D721Med (cell line): ENCODE results near the gene ADAMTS16.

Source experiments
- DNase-seq: peaks from one replicate; pipeline ENCODE4 v3.0.0; 2011; ENCODE audit warnings: low spot score; ENCODE audit not compliant: insufficient read length
- FAIRE-seq: peaks from 2 replicates; lab custom pipeline; 2011; peaks lifted over from hg19 to GRCh38; lab: Jason Lieb, UNC
- TF ChIP-seq, protein P1 (sequence below): IDR thresholded peaks from 2 replicates; pipeline ENCODE4 v1.5.1; 2012; ENCODE audit warnings: mild to moderate bottlenecking, control low read depth; ENCODE audit not compliant: insufficient read depth; ENCODE audit errors: missing control alignments

ADAMTS16 gene

DNA sequence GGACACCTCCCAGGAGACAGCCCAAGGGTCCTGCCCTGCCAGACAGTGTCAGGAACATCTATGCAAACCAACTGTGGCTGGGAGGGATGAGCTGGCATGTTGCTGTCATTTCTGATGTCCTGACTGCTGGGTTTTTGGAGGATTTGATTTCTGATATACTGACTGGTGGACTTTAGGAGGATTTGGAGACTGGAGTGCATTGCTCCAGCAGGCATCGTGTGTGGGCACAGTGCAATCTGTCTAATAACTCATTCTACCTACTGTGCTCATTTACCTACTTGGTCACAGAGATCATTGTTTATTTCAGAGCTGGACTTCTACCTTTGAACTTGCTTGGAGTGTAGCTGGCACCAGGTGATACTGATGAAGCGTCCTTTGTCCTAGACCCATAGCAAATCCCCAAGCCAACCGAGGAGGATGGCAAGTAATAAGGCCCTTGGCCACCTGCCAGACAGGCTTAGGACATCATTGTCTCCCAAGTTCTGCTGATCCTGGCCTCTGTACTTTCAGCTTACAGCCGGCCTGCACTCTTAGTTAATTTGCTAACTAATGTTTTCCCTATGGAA lies 158.0 kb downstream of the ADAMTS16 start:
- TF ChIP-seq, protein P1, sequence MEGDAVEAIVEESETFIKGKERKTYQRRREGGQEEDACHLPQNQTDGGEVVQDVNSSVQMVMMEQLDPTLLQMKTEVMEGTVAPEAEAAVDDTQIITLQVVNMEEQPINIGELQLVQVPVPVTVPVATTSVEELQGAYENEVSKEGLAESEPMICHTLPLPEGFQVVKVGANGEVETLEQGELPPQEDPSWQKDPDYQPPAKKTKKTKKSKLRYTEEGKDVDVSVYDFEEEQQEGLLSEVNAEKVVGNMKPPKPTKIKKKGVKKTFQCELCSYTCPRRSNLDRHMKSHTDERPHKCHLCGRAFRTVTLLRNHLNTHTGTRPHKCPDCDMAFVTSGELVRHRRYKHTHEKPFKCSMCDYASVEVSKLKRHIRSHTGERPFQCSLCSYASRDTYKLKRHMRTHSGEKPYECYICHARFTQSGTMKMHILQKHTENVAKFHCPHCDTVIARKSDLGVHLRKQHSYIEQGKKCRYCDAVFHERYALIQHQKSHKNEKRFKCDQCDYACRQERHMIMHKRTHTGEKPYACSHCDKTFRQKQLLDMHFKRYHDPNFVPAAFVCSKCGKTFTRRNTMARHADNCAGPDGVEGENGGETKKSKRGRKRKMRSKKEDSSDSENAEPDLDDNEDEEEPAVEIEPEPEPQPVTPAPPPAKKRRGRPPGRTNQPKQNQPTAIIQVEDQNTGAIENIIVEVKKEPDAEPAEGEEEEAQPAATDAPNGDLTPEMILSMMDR: no peak
- DNase-seq (no peak), FAIRE-seq (no peak)

DNA sequence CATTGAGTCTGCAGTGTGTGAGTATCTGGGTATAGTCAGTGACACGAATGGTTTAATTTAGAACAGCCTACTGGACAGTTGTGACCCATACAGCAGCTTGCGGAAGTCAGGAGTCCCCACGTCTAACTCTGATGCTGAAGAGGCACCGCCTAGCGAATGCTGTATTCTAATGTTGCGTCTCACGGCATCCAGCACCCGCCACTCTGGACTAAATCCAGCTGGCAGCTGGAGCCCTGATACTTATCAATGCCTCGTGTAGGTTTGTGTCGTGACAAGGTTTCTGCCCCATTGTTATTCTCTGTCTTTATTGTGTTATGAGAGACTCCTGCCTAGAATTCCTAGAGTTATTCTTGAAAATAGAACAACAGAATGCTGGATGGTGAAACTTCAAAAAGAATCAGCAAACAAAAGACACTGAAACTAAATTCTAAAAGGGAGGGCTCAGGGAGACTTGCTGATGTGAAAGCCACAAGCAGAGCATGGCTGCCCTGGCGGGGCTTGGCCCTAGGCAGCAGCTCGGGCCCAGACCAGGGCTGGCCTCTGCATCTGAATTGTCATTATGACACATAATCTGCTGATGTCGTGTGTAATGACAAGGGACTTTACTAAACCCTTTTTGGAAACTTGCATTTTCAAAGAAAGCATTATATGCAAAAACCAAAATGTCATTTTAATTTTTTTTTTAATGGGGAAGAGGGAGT lies 158.9 kb downstream of the ADAMTS16 start:
- TF ChIP-seq, protein P1: no peak
- FAIRE-seq (no peak), DNase-seq (no peak)

DNA sequence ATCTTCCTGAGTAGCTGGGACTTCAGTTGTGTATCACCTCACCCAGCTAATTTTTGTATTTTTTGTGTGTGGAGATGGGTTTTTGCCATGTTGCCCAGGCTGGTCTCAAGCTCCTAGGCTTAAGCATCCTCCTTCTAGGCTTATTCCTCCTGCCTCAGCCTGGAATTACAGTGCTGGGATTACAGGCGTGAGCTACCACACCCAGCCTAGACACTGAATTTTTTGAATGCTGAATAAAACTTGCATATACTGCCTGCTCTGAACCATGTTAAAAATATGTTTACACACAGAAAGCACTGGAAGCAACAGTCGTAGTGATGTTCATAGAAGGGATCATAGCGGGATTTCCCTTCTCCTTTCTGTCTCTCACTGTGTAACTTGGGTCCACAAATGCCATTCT lies 161.0 kb downstream of the ADAMTS16 start:
- FAIRE-seq (no peak), DNase-seq (no peak)
- TF ChIP-seq, protein P1: no peak

DNA sequence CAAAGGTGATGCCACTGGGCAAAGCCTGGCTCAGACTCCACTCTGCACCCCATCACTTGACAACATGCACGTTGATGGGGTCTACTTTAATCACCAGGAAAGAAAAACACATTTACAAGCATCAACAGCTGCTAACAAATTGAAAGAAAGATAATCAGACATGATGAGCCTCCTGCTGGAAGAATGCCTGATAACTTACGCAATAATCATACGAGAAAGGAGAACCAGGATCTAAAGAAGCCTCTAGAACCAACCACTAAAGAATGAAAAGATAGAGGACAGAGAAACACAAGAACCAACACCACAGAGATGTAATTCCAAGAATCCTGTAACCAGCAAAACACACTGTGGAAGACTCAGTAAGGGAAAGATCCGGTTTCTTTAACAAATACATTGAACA lies 162.1 kb downstream of the ADAMTS16 start:
- DNase-seq: no peak
- no peak for FAIRE-seq

DNA sequence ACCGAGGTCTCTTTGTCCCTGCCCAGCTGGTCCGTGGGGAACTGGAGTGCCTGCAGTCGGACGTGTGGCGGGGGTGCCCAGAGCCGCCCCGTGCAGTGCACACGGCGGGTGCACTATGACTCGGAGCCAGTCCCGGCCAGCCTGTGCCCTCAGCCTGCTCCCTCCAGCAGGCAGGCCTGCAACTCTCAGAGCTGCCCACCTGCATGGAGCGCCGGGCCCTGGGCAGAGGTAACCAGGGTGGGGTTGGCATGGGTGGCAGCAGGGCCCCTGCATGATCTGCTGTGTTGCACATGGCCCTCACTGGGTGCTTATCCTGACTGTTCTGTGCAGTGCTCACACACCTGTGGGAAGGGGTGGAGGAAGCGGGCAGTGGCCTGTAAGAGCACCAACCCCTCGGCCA lies 163.1 kb downstream of the ADAMTS16 start:
- DNase-seq (no peak), FAIRE-seq (no peak)
- TF ChIP-seq, protein P1: no peak

More for the DNA sequence above, 162.1 kb downstream of the ADAMTS16 start:
- TF ChIP-seq, protein P1: no peak

DNA sequence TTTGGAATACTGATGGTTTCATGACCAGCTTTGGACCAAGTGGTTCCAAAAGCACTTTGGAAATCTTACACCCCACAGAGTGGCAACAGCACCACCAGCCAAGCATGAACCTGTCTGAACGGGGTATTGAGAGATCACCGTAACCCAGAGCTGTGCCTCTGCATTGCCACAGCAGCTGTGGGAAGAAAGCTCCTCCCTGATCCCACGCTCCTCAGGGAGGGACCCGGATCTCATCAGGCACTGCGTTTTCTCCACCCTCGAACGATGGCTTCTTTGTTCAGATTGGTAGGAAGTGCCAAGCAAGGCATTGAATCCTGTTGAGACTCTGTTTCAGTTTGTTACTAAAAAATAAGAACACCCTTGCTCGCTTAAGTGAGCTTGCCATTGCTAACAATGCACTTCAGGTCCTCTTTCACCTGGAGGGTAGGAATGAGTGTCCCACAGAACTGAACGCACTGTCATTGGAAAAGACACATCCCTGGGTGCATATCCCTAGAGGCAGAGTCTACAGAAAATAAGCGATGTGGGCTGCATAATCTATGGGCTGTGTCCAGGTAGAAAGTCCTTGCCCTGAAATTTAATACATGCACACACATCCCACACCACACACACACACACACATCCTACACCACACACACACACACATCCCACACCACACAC lies 164.4 kb downstream of the ADAMTS16 start:
- no peak for DNase-seq
- TF ChIP-seq, protein P1: no peak
- no peak for FAIRE-seq
